AG10803 (cell line): ENCODE data around the gene DCTN5.

Experiments
- DNase-seq: peaks from one replicate; pipeline ENCODE4 v3.0.0; 2010; ENCODE audit warnings: low read depth
- H3K4me3 ChIP-seq: 2 replicates; pipeline ENCODE4 v1.5.1; 2011; ENCODE audit warnings: mild to moderate bottlenecking, low read length, control low read depth
- TF ChIP-seq, protein P1 (sequence below): conservative IDR thresholded peaks from 2 replicates; pipeline ENCODE4 v1.5.1; 2011; ENCODE audit warnings: mild to moderate bottlenecking, low read length, control low read depth, inconsistent platforms

The DCTN5 gene

GRCh38 chr16:23634461-23635036, 6.7 kb upstream of the DCTN5 start:
- H3K4me3 ChIP-seq, result no peak overlapping the region
- DNase-seq, result no peak
- TF ChIP-seq, protein P1, sequence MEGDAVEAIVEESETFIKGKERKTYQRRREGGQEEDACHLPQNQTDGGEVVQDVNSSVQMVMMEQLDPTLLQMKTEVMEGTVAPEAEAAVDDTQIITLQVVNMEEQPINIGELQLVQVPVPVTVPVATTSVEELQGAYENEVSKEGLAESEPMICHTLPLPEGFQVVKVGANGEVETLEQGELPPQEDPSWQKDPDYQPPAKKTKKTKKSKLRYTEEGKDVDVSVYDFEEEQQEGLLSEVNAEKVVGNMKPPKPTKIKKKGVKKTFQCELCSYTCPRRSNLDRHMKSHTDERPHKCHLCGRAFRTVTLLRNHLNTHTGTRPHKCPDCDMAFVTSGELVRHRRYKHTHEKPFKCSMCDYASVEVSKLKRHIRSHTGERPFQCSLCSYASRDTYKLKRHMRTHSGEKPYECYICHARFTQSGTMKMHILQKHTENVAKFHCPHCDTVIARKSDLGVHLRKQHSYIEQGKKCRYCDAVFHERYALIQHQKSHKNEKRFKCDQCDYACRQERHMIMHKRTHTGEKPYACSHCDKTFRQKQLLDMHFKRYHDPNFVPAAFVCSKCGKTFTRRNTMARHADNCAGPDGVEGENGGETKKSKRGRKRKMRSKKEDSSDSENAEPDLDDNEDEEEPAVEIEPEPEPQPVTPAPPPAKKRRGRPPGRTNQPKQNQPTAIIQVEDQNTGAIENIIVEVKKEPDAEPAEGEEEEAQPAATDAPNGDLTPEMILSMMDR, result no peak

DNA sequence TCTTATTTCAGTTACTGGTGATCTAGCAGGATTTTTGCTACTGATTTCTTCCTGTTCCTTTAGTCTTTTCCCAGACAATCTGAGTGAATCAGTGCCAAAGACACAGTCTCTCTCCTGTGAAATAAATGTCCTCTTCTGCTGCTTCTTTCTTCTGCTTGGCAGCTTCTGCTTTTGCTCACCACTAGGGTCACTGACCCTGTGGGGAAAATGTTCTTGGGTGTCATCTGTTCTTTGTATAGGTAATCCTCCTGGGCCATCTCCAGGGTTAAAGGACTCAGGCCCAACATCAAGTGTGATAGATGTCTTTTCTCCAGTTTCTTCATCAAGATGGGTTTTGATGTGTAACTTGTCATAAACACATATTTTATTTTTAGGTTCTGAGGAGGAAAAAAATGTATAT, 5.3 kb upstream of the DCTN5 start:
- DNase-seq, result no peak
- H3K4me3 ChIP-seq, result no peak overlapping the region

DNA sequence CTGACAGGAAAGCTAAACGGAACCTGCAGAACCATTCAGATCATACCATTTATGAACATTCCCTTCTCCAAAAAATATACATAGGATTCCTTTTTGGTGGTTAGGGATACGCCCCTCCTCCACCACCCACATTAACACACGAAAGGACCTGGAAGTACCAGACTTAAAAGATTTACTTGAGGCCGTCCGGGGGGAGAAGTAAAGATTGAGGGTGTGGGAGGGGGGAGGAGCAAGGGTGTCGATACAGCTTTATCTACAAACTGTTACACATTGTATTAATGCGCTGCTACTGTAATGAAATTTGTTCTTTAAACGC, 693 bp upstream of the DCTN5 start:
- DNase-seq, result peak; percentile 1

More for the DNA sequence above, 5.3 kb upstream of the DCTN5 start:
- TF ChIP-seq, protein P1, result no peak

GRCh38 chr16:23642246-23642774, 1.0 kb downstream of the DCTN5 start:
- peak overlapping the region; percentile 81 for H3K4me3 ChIP-seq
- DNase-seq, result no peak
- TF ChIP-seq, protein P1, result no peak

More for the DNA sequence above, 693 bp upstream of the DCTN5 start:
- peak overlapping the region; percentile 81 for H3K4me3 ChIP-seq
- TF ChIP-seq, protein P1, result no peak

DNA sequence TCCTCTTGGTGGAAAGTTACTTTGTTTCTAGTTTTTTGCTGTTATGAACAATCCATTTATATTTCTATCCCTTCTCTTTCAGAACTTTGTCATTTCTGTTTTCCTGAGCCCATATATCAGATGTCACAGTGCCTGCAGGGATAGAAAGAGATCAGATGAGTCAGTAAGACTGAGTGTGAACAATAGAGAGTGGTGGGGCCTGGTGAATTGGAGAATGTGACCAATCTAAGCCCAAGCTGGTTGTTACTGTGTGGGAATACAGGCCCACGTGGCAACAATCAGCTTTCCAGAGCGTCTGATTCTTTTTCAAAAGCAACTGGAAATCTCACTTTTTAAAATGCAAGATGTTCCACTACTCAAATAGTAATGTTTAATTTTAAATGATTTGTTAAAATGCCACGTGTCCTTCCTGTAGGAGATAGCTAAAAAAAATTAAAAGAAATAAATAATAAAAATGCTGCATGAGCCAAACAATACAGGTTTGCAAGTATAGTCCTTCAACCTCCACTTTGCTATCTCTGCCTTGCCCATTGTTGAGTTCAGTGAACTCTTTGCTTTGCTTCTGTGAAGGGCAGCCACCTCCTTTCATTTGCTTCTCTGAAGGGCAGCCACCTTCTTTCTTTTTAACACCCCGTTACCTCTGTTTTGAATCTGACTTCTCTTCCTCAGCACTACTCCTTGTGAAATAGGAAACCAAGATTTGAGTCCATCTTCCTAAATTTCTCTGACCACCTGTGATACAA, 9.6 kb downstream of the DCTN5 start:
- H3K4me3 ChIP-seq, result no peak overlapping the region
- TF ChIP-seq, protein P1, result no peak
- DNase-seq, result no peak

- DNase-seq, result no peak
- TF ChIP-seq, protein P1, result no peak
- H3K4me3 ChIP-seq, result no peak overlapping the region
These were observed 10.7 kb downstream of the DCTN5 start for GRCh38 chr16:23651943-23652468.

DNA sequence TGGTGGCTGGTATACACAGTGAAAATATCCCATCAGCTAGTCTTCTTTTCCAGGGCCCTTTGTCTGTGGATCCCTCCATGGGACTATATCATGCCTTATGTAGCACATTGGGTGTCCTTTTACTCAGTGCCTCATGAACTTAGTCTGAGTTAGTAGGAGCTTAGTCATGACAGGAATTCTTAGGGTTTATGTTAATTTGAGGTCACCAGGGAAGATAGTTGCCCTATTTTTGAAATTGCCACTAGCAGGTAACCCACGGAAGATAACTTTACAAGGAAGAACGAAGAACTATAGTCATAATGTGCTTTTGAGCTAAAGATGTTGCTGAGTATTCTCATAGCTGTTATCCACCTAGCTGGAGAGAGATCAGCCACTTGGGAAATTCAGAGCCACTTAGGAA, 22.7 kb downstream of the DCTN5 start:
- DNase-seq, result no peak
- TF ChIP-seq, protein P1, result no peak
- H3K4me3 ChIP-seq, result no peak overlapping the region
